ENCODE measurements around the gene GPR39. TPM values are rescaled to one million over a fixed set of nuclear protein-coding genes. Genes with fewer than 3 reads are reported as not detected.

Gene GPR39
- polyA plus RNA-seq, 2 of the 4 experiments (the other 2 are of a cell fraction): 11.3 to 11.8 TPM

DNA sequence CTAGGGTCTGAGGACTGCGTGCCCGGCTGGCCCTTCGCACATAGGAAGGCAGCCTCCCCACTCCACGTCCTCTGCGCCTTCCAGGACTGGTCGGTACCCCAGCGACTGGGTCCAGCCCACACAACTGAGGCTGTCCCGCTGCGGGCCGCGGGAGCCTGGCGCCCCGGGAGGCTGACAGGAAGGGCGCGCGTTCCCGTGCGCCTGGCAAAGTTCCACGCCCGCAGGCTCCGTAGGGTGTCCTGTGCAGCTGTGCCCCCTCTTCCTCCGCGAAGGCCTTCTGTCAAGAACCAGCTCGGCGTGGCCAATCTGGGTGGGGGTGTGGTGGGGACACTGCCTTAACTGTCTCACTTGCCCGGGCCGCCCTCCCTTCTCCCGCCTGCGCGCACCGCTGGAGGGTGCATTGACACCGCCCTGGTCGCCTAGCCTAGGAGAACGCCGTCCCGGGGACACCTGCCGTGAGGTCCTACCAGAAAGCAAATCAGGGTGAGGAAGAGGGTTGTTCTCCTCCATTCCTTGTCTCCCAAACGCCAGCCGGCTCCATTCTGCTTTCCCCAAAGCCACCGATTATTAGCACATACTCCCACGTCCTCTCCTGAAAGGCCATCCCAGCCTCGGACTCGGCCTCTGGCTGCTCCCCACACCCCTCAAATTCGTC is 254.0 kb downstream of the GPR39 start (continued):
- TF ChIP-seq RAD21 (conservative IDR thresholded peaks at IDR 0.05 in 1 of 2, IDR thresholded peaks at IDR 0.05 in 1 of 2) (0 out of 5 replicates have a peak, but pooled peaks of 1 of the 2 experiments have one; percentile 20), FOSL2 (IDR thresholded peaks at IDR 0.05) (no peak), FOSL2 (CRISPR knock-in tag; IDR thresholded peaks at IDR 0.05) (no peak), SMC3 (IDR thresholded peaks at IDR 0.05) (0 out of 3 replicates have a peak, but pooled peaks have one; percentile 2), TP53 (CRISPR knock-in tag; IDR thresholded peaks at IDR 0.05) (no peak)
- TF ChIP-seq, protein P1, sequence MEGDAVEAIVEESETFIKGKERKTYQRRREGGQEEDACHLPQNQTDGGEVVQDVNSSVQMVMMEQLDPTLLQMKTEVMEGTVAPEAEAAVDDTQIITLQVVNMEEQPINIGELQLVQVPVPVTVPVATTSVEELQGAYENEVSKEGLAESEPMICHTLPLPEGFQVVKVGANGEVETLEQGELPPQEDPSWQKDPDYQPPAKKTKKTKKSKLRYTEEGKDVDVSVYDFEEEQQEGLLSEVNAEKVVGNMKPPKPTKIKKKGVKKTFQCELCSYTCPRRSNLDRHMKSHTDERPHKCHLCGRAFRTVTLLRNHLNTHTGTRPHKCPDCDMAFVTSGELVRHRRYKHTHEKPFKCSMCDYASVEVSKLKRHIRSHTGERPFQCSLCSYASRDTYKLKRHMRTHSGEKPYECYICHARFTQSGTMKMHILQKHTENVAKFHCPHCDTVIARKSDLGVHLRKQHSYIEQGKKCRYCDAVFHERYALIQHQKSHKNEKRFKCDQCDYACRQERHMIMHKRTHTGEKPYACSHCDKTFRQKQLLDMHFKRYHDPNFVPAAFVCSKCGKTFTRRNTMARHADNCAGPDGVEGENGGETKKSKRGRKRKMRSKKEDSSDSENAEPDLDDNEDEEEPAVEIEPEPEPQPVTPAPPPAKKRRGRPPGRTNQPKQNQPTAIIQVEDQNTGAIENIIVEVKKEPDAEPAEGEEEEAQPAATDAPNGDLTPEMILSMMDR (IDR thresholded peaks at IDR 0.05): no peak

DNA sequence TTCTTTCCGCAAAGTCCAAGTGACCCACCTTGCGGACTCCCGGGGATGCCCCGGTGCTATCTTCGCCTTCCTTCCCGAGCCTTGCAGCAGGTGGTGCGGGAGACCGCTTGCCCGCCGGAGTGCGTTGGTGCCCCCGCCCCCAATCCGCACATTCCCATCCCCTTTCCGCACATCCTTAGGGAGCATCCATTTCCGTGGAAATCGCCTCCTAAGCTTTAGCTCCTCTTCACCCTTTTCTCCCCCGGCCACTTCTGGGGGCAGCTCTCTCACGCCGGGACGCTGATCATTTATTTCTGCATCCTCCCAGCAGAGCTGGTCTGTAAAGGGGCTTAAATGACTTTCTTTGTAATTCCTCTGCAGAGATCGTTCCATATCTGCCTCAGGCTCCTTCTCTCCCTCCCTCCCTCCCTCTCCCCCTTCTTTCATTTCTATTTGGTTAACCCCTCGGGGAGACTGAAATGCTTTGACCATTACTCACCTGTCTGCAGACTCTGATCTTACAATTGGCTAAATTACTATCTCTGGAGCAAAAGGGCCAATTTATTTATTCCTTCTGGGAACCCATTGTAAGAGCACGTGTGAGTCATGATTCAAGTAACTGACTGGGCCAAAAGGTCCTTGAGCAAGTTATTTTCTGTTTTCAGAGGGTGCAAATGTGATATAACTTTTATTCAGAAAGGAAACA is 254.7 kb downstream of the GPR39 start:
- ATAC-seq: peak; percentile 15 to 42
- CTCF ChIA-PET: interaction anchor here (1.5 kb wide), 1 partner anchor 14 kb away, joined by 3 read pairs; no protein-coding TSS in a partner anchor

DNA sequence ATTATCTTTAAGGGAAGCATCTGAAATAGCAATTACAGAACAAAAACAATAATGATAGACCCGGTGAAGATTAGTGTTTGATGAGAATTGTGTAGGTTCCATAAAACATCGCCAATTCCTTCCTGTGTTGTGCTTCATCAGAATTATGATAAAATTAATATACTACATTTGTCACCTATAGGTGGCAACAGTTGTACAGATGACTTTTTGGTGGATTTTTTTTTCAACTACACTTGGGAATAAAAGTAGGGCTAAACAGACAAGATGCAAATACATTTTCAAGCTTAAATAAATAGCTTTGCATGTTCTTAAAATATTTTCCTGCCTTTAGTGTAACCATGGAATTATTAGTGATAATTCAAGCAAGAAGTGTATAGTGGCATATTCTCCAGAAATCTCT is 260.4 kb downstream of the GPR39 start:
- DNase-seq (ENCODE audit: low read depth in 1 of 2, low spot score in 1 of 2) (no peak), FAIRE-seq (no peak), ATAC-seq (peak in 1 of 2 experiments; percentile 43; a peak in 1 of 6 replicates)
- H3K4me3 ChIP-seq: no peak overlapping the region
- H3K4me1 ChIP-seq: peaks cover 13% of the 10 kb centered on the region
- POLR2A ChIA-PET: no interaction called here
- H3K27ac ChIP-seq: no peak overlapping the region
- H3K4me2 ChIP-seq: no peak overlapping the region
- TF ChIP-seq RAD21 (conservative IDR thresholded peaks at IDR 0.05 in 1 of 2, IDR thresholded peaks at IDR 0.05 in 1 of 2) (peak; percentile 56 to 63), SMC3 (IDR thresholded peaks at IDR 0.05) (peak; percentile 55), FOXS1 (CRISPR knock-in tag; IDR thresholded peaks at IDR 0.05) (no peak), NPAS2 (CRISPR knock-in tag; IDR thresholded peaks at IDR 0.05; ENCODE audit: borderline replicate concordance) (no peak)
- TF ChIP-seq, protein P1 (IDR thresholded peaks at IDR 0.05): peak; percentile 52
- CTCF ChIA-PET: interaction anchor here (0.7 to 2.5 kb wide), 10 partner anchors 8 to 1103 kb away, joined by 3 to 8 read pairs (median 3); no protein-coding TSS in a partner anchor
- WGBS (ENCODE audit: missing lambda C conversion rate): 18% methylated on average over 2 of the region's 2 CpGs
- no peaks in the 10 kb centered on the region for H3K9me3 ChIP-seq

More for the DNA sequence above, 254.7 kb downstream of the GPR39 start:
- Histone ChIP-seq H3K4me2 (peak overlapping the region; percentile 99), H3K4me3 (peak overlapping the region; percentile 60), H3K4me1 (peaks cover 13% of the 10 kb centered on the region), H3K9me3 (no peaks in the 10 kb centered on the region), H3K27ac (peak overlapping the region; percentile 63 to 86)
- FAIRE-seq: no peak
- no peak for TF ChIP-seq MYC (IDR thresholded peaks at IDR 0.05; ENCODE audit: borderline replicate concordance, low read length)
- peak in 1 of 2 experiments; percentile 42; a peak in 1 of 5 replicates for TF ChIP-seq JUN (IDR thresholded peaks at IDR 0.05)
- no peak for TF ChIP-seq RARB (CRISPR knock-in tag; IDR thresholded peaks at IDR 0.05)
- TF ChIP-seq, protein P2, sequence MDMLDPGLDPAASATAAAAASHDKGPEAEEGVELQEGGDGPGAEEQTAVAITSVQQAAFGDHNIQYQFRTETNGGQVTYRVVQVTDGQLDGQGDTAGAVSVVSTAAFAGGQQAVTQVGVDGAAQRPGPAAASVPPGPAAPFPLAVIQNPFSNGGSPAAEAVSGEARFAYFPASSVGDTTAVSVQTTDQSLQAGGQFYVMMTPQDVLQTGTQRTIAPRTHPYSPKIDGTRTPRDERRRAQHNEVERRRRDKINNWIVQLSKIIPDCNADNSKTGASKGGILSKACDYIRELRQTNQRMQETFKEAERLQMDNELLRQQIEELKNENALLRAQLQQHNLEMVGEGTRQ (IDR thresholded peaks at IDR 0.05): no peak
- peak; percentile 67; the same call in 1 of the 2 replicates for TF ChIP-seq FOSL2 (IDR thresholded peaks at IDR 0.05)
- TF ChIP-seq FOSL2 (CRISPR knock-in tag; IDR thresholded peaks at IDR 0.05): peak; percentile 55
- TF ChIP-seq SMC3 (IDR thresholded peaks at IDR 0.05): no peak
- TF ChIP-seq, protein P3, sequence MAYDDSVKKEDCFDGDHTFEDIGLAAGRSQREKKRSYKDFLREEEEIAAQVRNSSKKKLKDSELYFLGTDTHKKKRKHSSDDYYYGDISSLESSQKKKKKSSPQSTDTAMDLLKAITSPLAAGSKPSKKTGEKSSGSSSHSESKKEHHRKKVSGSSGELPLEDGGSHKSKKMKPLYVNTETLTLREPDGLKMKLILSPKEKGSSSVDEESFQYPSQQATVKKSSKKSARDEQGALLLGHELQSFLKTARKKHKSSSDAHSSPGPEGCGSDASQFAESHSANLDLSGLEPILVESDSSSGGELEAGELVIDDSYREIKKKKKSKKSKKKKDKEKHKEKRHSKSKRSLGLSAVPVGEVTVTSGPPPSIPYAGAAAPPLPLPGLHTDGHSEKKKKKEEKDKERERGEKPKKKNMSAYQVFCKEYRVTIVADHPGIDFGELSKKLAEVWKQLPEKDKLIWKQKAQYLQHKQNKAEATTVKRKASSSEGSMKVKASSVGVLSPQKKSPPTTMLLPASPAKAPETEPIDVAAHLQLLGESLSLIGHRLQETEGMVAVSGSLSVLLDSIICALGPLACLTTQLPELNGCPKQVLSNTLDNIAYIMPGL (CRISPR knock-in tag; IDR thresholded peaks at IDR 0.05; ENCODE audit: borderline replicate concordance): no peak
- no peak for TF ChIP-seq ZNF302 (CRISPR knock-in tag; IDR thresholded peaks at IDR 0.05)
- TF ChIP-seq RCOR1 (IDR thresholded peaks at IDR 0.05; ENCODE audit: low read depth, low read length): no peak
- no peak for TF ChIP-seq HOXB13 (CRISPR knock-in tag; IDR thresholded peaks at IDR 0.05; ENCODE audit: low read depth)
- TF ChIP-seq HEYL (CRISPR knock-in tag; IDR thresholded peaks at IDR 0.05): no peak
- no peak for TF ChIP-seq RNF2 (IDR thresholded peaks at IDR 0.05; ENCODE audit: borderline replicate concordance, low read depth)
- peak; percentile 78 for TF ChIP-seq JUNB (IDR thresholded peaks at IDR 0.05)
- peak; percentile 22; the same call in 1 of the 2 replicates for TF ChIP-seq GATA3 (IDR thresholded peaks at IDR 0.05; ENCODE audit: borderline replicate concordance)
- DNase-seq (ENCODE audit: low read depth in 1 of 2, low spot score in 1 of 2): peak; percentile 16 to 67
- WGBS (ENCODE audit: missing lambda C conversion rate): 11% methylated on average over 23 of the region's 23 CpGs
- POLR2A ChIA-PET: no interaction called here

Data from A549 (cell line).